Upper lobe of left lung (tissue), 4 donors: ENCODE results near the gene LHFPL2.

Experiments used
- CTCF ChIP-seq, 6 experiments: fragments of 450-650 bp in 4 of 6; fragments of 200-600 bp in 2 of 6; sonication (generic) in 2 of 6; IDR thresholded peaks; one replicate each; pipeline ENCODE4 v1.5.1; 2016 to 2019; ENCODE audit warnings: antibody characterized with exemption in 6 of 6
- EP300 ChIP-seq, 4 donors: sonication (generic); formaldehyde crosslinking; IDR thresholded peaks; one replicate each; pipeline ENCODE4 v1.5.1; 2017; ENCODE audit warnings: antibody characterized with exemption in 4 of 4, control low read depth in 2 of 4
- POLR2A ChIP-seq, 4 donors: fragments of 450-650 bp; IDR thresholded peaks; one replicate each; pipeline ENCODE4 v1.5.1; 2016 to 2017; ENCODE audit warnings: antibody characterized with exemption in 4 of 4, mild to moderate bottlenecking in 2 of 4
- POLR2AphosphoS5 ChIP-seq, 2 donors: sonication (generic); formaldehyde crosslinking; IDR thresholded peaks; one replicate each; pipeline ENCODE4 v1.5.1; 2017; ENCODE audit warnings: antibody characterized with exemption in 2 of 2

GRCh38 chr5:78527925-78528324, 120.6 kb downstream of the LHFPL2 start:
- TF ChIP-seq CTCF (IDR thresholded peaks at IDR 0.05) (no peak), POLR2AphosphoS5 (IDR thresholded peaks at IDR 0.05) (no peak), POLR2A (IDR thresholded peaks at IDR 0.05) (no peak), EP300 (IDR thresholded peaks at IDR 0.05) (no peak)
